ENCODE data around the gene PDIA5.

GRCh38 chr3:123070510-123070909 is 3.7 kb downstream of the PDIA5 start:
- TF ChIP-seq EZH2phosphoT487 (IDR thresholded peaks at IDR 0.05; ENCODE audit: borderline replicate concordance, low read length) = no peak
- TF ChIP-seq, protein P1, sequence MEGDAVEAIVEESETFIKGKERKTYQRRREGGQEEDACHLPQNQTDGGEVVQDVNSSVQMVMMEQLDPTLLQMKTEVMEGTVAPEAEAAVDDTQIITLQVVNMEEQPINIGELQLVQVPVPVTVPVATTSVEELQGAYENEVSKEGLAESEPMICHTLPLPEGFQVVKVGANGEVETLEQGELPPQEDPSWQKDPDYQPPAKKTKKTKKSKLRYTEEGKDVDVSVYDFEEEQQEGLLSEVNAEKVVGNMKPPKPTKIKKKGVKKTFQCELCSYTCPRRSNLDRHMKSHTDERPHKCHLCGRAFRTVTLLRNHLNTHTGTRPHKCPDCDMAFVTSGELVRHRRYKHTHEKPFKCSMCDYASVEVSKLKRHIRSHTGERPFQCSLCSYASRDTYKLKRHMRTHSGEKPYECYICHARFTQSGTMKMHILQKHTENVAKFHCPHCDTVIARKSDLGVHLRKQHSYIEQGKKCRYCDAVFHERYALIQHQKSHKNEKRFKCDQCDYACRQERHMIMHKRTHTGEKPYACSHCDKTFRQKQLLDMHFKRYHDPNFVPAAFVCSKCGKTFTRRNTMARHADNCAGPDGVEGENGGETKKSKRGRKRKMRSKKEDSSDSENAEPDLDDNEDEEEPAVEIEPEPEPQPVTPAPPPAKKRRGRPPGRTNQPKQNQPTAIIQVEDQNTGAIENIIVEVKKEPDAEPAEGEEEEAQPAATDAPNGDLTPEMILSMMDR (IDR thresholded peaks at IDR 0.05; ENCODE audit: low read depth, low read length, poor library complexity, severe bottlenecking) = no peak
